HG03025 (cell line): Measurements from ENCODE around the gene IL1RAPL2.

ENCODE experiments used
- ATAC-seq: cut with Tn5 transposase; IDR thresholded peaks from one replicate; pipeline ENCODE4 v1.9.1; 2021; ENCODE audit warnings: mild to moderate bottlenecking, moderate library complexity; ENCODE audit not compliant: unreplicated experiment, low FRiP score

The IL1RAPL2 gene

DNA sequence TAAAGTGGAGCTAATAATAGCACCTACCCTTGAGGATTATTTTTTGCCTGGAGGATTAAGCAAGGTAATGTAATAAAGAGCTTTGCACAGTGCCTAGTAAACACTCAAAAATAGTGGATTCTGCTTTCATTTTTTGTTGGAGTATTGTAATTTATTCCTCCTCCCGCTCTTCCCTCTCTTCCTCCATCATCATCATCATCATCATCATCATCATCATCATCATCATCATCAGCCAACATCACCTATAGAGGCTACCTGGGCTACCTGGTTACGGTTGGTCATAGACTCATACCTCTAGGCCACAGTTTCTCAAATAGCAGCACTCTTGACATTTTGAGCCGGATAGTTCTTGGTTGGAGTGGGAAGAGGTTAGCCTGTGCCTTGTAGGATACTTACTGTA is 781.4 kb downstream of the IL1RAPL2 start:
- ATAC-seq: no peak

DNA sequence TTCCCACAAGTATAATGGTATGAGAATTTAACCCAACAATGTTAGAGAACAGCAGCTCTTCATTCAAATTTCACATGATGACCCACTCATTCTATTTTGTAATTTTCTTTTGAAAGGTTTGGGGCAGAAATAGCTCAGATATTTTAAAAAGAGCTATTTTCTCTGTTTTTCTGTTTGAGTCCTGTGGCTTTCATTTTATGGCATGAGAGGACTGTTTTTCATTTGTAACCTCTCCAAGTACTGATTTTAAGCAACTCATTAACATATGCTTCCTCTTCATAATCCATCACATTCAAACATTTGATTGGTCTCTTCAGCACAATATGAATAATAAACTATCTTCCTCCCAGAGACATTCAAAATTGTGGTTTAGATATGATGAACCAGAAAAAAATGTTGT is 783.5 kb downstream of the IL1RAPL2 start:
- ATAC-seq: no peak

DNA sequence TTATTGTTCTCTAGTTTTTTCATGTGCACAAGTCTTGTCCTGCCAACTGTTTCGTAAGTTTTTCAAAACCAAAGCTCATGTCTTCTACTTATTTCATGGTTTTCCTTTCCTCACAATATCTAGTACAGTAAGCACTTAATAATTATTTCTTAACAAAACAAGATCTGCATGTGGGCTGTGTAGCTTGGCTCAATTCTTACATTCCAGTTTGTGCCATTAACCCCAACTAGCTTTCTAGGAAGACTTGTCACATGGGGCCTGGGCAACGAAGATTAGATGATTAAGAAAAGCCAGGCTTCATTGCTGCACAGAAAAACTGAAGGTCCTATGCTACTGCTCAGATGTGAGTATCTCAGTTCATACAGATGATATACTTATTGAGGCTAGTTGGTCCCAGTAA is 809.8 kb downstream of the IL1RAPL2 start:
- ATAC-seq: no peak

DNA sequence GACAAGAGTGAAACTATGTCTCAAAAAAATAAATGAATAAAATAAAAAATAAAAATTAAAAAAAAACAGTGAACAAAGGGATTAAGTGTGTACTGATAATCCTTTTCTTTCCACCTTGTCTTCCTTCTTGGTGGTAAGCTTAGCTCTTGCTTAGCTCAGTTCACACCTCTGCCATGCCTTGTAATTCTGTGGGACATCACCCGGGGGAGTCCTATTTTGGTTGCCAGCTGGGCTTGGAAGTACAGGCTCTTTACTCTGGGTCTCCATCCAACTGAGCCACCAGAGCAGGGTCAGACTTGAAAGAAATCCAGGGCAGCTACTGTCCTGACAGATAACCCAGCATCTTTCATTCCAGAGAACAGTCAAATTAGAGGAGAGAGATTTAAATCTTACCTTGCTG is 858.7 kb downstream of the IL1RAPL2 start:
- ATAC-seq: no peak

DNA sequence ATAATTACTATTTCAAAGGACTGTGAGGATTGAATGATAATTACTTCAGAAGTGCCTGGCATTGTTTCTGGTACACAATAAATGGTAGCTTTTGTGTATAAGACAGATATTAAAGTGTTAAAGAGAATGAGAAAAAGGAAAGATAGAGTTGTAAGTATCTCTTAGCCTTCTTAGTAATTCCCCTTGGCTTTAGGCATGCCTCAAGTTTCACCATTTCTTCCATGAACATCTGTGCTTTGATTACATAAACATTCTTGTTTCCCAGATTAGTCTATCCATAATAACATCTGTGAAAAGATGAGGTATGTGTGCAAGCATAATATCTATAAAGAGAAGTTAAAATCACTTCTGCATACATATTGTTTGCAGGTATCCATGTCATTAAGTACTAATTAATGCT is 885.4 kb downstream of the IL1RAPL2 start:
- no peak for ATAC-seq

DNA sequence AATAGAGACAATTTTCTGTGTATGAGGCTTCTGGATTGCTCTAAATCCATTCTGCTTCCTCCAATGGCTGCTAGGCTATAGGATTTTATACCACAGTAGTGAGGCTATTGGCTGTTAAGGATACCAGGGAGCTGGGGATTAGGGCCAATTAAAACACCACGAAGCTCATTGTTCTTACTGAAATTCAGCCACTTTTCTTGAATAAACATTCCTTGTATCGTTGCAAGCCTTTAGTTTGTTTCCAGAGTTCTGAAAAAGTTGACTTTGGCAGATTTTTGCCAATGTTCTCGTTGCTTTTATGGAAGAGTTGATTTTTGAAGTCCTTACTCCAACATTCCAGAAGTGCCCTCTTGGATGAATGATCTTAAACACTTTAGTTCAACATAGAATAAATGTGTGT is 892.8 kb downstream of the IL1RAPL2 start:
- no peak for ATAC-seq

DNA sequence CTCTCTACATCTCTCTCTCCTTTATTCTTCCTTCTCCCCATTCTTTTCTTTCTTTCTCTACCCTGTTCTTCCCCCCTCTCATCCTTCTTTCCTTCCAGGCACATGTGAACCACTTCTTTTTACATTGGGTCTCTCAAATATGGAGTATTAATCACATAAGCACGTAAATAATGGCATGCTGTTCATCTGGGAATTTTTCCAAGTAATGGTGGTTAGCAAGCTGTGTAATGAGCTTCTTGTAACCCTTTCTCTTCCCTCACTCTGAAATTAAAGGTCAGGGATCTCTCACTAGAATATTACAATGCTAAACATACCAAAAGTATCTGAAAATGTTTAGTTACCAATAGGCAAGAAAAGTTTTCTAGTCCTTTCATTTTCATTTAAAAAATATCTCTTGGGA is 894.4 kb downstream of the IL1RAPL2 start:
- ATAC-seq: no peak

DNA sequence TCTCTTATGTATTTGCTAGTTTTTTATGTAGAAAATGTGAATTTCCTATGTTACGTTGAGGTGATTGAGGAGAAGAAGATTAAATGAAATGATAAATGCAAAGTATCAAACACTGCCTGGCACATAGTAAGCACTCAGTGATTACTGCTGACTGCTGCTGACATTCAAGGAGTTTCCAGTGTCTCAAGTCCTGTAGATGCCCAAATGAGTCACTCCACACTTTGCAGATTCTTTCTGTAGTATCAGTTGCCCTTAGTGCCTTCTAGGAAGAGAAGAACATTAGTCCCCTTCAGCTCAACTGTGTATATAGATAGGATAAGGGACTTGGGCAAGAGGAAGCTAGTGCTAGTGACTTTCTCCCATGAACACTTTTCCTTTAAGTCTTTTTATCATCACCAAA is 895.0 kb downstream of the IL1RAPL2 start:
- ATAC-seq: no peak

DNA sequence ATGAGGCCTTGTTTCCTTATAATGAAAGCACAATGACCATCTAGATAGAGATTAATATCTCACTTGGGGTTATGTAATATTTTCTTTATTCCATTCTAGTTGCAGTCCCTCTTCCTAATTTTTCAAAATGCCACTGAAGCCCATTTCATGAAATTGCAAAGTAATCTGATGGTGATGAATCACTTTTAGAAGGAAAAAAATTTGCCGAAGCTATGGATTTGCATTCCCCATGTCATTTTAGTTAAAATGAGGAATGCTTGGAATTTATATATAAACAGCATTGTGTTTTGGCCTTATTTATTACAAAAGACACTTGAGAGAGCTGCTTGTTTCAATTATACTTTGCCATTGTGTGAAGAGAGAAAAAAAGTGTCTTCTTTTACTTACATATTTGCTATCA is 896.2 kb downstream of the IL1RAPL2 start:
- ATAC-seq: no peak

DNA sequence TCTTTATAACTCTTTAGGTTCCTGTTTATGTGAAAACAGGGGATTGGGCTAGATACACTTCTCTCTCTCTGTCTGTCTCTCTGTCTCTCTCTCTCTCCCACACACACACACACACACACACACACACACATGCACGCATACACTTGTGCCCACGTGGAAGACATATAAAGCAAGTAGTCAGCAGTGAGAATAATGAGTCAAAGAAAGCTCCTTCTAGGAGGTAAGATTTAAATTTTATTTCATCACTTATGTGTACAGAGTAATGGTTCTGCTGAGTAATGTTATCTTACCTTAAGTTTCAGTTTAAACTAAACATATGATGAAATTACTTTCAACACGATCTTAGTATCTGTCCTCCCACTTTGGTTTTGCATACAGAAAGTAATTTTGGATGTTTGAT is 897.5 kb downstream of the IL1RAPL2 start:
- ATAC-seq: no peak

DNA sequence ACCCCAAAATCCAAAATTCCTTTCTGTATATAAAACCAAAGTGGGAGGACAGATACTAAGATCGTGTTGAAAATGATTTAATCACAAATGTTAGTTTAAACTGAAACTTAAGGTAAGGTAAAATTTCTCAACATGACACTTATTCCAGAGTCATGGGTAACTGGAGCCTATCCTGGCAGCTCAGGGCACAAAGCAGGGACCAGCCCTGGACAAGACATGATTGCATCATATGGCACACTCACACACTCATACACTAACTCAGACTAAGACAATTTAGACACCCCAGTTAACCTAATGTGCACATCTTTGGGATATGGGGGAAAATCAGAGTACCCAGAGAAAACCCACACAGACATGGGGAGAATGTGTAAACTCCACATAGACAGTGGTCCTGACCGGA is 898.6 kb downstream of the IL1RAPL2 start:
- ATAC-seq: no peak

DNA sequence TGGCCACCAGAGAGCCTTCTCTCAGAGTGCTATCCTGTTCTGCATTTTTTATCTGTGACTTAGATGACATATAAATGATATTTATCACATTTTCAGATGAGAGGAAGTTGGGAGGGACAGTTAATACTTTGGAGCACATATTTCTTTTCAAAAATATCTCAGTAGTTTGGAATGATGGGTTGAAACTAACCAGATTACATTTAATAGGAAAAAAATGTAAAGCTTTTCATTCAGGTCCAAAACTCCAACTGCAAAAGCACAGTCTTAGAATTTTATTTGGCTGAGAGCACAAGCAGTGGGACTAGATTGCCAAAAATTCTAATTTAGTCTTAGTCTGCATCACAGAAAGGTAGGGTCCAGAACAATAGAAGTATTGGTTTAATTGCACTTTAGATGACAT is 902.7 kb downstream of the IL1RAPL2 start:
- ATAC-seq: no peak

DNA sequence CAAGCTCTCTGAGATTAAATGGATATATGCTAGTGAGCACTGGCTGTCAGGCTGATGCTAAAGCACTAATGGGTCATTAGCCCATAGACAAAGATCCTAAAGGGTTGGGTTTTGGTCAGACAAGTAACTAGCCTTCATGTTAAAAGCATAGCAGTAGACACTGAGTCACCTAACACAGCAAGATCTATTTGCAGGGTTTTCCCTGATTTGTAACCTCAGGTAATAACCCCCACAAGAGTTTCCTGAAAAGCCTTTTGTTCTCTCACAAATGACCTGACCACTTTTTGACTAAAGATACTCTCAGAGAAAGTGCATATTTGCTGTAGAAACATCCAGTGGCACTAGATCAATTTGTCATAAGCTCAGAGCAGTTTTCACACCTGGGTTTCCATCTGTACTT is 905.6 kb downstream of the IL1RAPL2 start:
- no peak for ATAC-seq

DNA sequence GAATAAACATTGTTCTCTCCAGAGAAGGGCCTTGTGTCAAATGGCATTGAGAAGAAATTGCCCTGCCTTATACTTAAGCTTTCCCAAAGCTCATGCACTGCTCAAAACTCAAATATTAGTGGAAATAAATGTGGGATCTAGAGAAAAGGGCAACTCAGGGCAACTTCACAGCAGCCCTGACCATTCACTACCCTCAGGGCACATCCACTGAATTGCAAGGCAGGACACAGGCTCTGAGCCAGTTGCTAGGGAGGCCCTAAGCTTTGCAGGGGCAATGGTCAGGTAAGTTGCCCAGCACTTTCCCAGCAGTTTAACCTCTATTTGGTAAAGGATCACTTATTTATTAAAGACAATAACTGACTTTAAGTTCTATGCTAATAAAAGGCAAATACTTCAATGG is 909.8 kb downstream of the IL1RAPL2 start:
- ATAC-seq: no peak

DNA sequence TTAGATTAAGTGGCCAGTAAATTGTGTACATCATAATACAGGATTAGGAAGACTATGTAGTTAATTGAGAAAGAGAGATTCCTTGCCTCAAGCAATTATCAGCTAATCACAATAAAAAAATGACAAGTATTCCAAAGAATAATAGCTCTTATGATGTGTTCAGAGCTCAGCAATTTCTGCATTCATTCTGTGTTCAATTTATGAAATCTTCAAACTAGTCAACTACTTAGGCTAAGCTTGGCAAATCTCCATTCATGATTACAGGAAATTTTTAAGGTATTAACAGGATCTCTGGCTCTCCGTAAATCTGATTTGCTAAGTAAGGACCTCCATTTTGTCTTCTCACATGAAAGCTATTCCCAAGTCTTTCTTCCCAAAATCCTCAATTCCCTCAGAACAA is 911.4 kb downstream of the IL1RAPL2 start:
- ATAC-seq: no peak

DNA sequence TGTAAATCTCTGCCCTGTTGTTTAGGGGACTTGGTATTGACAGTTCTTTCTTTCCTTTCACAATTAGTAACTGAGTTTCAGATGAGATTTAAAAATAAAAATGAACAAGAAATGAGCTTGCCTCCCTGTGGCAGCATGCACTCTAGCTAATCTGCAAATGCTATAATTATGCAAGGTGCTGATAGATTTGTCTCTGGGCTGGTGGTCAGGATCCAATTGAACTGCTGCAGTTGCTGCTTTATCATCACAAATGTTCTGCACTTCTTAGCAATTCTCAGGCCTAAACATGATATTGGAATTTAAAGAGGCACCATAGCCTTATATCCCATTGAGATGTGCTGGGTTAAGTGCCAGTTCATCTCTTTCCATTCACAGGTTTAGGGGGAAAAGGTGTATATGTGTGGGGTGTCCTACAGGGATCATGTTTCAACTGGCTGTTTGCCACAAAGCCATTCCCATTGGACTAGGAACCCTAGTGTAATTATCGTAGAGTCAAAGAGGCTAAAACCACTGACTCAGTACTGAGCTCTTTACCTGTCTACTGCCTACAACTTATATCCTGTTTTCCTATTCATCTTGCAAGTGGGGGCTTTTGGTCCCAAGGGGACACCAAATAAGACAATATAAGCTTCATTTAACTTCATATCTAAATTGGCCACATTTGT is 914.8 kb downstream of the IL1RAPL2 start:
- ATAC-seq: no peak

DNA sequence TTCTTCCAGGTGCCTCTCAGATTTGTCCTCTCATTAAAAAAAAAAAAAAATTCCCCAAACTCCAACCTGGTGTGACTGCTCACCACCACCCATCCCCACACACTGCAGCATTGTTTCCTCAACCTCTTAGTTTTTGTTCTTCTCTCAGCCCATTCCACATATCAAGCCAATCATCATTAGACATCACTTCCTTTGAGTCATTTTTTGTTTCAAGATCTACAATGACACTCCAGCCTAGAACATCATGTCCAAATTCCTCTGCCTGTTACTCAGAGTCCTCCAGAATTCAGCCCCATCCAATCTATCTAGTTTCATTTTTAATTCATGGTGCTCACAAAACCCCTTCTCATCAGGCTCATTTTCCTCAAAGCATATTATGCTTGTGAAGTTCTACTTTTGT is 917.0 kb downstream of the IL1RAPL2 start:
- ATAC-seq: no peak

DNA sequence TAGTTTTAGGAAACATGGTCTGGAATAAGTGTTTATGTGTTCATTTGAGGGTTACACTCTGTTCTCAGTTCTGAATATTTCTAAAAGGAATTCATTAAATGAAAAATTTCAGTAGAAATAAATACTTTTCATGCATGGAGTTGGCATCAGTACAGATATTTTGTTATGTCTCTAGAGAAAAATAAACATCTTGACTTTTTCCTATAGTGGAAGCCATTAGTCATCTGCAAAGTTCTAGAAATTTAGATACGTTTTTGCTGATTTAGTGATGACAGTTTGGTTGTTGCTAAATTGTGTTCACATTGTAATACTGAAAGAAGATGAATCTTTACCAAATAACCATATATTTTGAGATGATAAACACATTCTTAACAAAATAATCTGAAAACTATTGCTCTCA is 922.7 kb downstream of the IL1RAPL2 start:
- no peak for ATAC-seq

DNA sequence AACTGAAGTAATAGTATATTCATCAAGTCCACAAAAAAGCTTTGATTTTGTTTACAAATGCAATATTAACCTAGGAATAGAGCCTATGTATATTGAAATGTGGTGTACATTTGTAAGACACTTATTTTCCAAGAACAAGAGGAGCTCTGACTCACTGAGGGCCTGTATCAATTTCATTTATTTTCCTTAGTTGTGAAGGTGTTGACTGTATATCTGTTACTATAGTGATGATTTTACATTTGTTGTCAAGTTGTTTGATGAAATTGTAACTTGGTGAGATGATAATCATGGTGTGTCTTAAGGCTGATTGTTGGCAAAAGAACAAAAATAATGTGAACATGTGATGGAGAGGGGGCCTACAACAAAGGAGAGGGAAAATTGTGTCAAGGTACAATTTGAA is 929.4 kb downstream of the IL1RAPL2 start:
- ATAC-seq: no peak

DNA sequence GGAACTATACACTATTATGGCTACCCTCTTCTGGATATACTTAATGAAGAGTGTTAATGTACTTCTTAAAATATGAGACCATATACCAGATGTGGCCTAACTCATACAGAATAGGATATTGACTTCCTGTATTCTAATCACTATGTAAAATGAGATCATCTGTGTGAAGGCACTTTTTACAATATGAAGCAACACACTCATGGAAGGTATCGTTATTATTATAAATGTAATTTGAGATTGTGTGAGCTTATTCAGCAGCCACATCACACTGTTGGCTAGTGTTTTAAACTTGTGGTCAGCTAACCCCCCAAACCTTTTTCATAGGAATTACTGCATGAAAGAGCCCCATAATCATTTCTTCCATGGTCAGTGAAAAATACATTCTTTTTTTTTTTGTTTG is 936.3 kb downstream of the IL1RAPL2 start:
- ATAC-seq: no peak

DNA sequence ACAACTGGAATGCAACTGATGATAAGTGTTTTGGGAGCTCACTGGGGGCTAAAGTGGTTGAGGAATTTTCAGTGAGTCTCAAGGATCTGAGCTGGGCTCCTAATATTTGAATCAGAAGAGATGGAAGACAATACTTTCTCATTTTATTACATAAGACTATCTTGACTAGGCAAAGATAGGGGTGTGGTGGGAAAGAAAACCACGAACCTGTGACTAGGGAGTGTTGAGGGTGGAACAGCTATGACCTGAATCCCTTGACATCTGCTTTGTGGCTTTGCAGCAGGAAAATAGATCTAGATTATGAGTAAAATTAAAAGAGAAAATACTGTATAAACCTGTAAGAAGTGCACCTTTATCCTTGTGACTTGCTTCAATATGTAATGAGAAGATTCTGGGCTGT is 949.6 kb downstream of the IL1RAPL2 start:
- no peak for ATAC-seq

DNA sequence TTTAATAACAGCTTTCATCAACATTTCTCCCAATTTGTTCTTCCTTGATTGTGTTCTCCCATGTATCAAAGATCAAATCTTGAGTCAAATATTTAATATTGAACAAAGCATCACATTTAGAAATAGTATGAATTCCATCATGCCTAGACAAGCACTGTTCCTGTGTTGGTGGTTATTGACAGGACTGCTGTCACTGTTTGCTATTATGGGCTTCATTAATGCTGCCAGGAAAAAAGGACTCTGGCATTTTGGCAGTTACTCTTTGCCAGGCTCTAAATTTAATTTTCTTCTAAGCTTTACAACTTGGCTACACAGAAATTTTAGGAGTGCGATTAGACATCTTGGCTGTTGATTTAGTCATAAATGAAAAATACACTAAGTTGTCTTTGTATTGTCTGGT is 960.4 kb downstream of the IL1RAPL2 start:
- no peak for ATAC-seq

DNA sequence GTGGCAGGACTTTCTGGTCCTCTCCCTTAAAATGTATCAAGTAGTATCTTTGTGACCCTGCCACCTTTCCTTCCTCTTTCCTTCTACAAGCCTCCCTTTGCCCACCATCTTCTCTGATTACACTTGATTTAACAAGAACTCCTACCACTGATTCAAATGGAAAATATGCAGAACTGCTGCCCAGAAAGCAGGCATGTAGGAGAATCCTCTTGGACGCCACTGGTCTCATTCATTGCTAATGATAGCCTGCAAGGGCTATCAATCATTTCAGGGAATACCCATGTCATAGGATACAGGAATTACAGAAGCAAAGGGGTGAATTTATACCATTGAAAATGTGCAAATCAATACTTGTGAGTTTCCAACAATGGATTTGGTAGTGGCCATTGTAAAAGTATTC is 961.8 kb downstream of the IL1RAPL2 start:
- ATAC-seq: no peak
